OCI-LY1 (cell line): ENCODE data around the gene CACNA2D3.

Experiments used
- H2AFZ ChIP-seq: fragments of 200-600 bp; sonication (generic), shearing (Covaris generic); 2 replicates; pipeline ENCODE4 v1.6.0; 2014; ENCODE audit warnings: antibody characterized with exemption, mild to moderate bottlenecking, low read length
- H3F3A ChIP-seq: fragments of 200-600 bp; sonication (generic), shearing (Covaris generic); 2 replicates; pipeline ENCODE4 v1.6.0; 2014; ENCODE audit warnings: mild to moderate bottlenecking, antibody characterized with exemption, low read length, moderate library complexity; ENCODE audit not compliant: insufficient read depth
- H3K27ac ChIP-seq: fragments of 200-600 bp; sonication (generic); 2 replicates; pipeline ENCODE4 v1.5.1; 2014; ENCODE audit warnings: low read length, mixed run types, mild to moderate bottlenecking, low read depth; ENCODE audit not compliant: poor library complexity, severe bottlenecking
- H3K27me3 ChIP-seq: fragments of 200-600 bp; sonication (generic); 2 replicates; pipeline ENCODE4 v1.6.0; 2014; ENCODE audit warnings: antibody characterized with exemption, mild to moderate bottlenecking, low read length, moderate library complexity; ENCODE audit not compliant: insufficient read depth
- H3K36me3 ChIP-seq: fragments of 200-600 bp; sonication (generic); 2 replicates; pipeline ENCODE4 v1.6.1; 2014; ENCODE audit warnings: mild to moderate bottlenecking, antibody characterized with exemption, low read length, moderate library complexity, mixed read lengths; ENCODE audit not compliant: insufficient read depth
- H3K4me1 ChIP-seq: fragments of 200-600 bp; sonication (generic); 2 replicates; pipeline ENCODE4 v1.5.1; 2014; ENCODE audit warnings: mild to moderate bottlenecking, low read length, moderate library complexity; ENCODE audit not compliant: insufficient read depth, severe bottlenecking
- H3K4me2 ChIP-seq: fragments of 200-600 bp; sonication (generic), shearing (Covaris generic); 2 replicates; pipeline ENCODE4 v1.6.1; 2014; ENCODE audit warnings: low read length
- H3K4me3 ChIP-seq: fragments of 200-600 bp; sonication (generic); 2 replicates; pipeline ENCODE4 v1.5.1; 2014; ENCODE audit warnings: low read length, low read depth, mild to moderate bottlenecking, mixed read lengths; ENCODE audit not compliant: poor library complexity, severe bottlenecking
- H3K79me2 ChIP-seq: fragments of 200-600 bp; shearing (Covaris generic); 2 replicates; pipeline ENCODE4 v1.6.1; 2016; ENCODE audit warnings: mixed run types, low read length, mixed read lengths; ENCODE audit not compliant: insufficient read depth
- H3K9ac ChIP-seq: fragments of 200-600 bp; sonication (generic), shearing (Covaris generic); 2 replicates; pipeline ENCODE4 v1.6.1; 2014; ENCODE audit warnings: mild to moderate bottlenecking, low read length, mixed read lengths
- H3K9me2 ChIP-seq: fragments of 200-600 bp; sonication (generic), shearing (Covaris generic); 2 replicates; pipeline ENCODE4 v1.6.1; 2014; ENCODE audit warnings: low read depth, mild to moderate bottlenecking, low read length, mixed read lengths
- H3K9me3 ChIP-seq: fragments of 200-600 bp; shearing (Covaris generic); 2 replicates; pipeline ENCODE4 v1.6.1; 2014; ENCODE audit warnings: low read length, mixed read lengths
- H4K20me1 ChIP-seq: fragments of 200-600 bp; sonication (generic), shearing (Covaris generic); 2 replicates; pipeline ENCODE4 v1.6.0; 2016; ENCODE audit warnings: mild to moderate bottlenecking, low read length; ENCODE audit not compliant: insufficient read depth
- CTCF ChIP-seq: fragments of 200-600 bp; sonication (generic), shearing (Covaris generic); IDR thresholded peaks from 2 replicates; pipeline ENCODE4 v1.5.1; 2017; ENCODE audit warnings: mild to moderate bottlenecking, antibody characterized with exemption, low read length, moderate library complexity, mixed read lengths
- EZH2 ChIP-seq: fragments of 200-600 bp; sonication (generic), shearing (Covaris generic); IDR thresholded peaks from 2 replicates; pipeline ENCODE4 v1.8.0; 2017; ENCODE audit warnings: borderline replicate concordance, mixed run types, mild to moderate bottlenecking, antibody characterized with exemption, low read length, moderate library complexity, mixed read lengths

CACNA2D3 gene

GRCh38 chr3:54262541-54262940 is 140.2 kb downstream of the CACNA2D3 start:
- Histone ChIP-seq H3K27me3 (no peaks in the 10 kb centered on the region), H3K36me3 (no peaks in the 10 kb centered on the region), H3F3A (no peaks in the 10 kb centered on the region), H3K4me1 (no peaks in the 10 kb centered on the region), H4K20me1 (no peaks in the 10 kb centered on the region), H3K79me2 (no peaks in the 10 kb centered on the region), H3K9me2 (no peaks in the 10 kb centered on the region), H3K9me3 (no peaks in the 10 kb centered on the region), H3K4me2 (no peak overlapping the region), H3K27ac (no peak overlapping the region), H3K4me3 (no peak overlapping the region), H3K9ac (no peak overlapping the region), H2AFZ (no peak overlapping the region)
- TF ChIP-seq EZH2 (no peak), CTCF (no peak)

GRCh38 chr3:54262946-54263345 is 140.6 kb downstream of the CACNA2D3 start:
- H3K4me3 ChIP-seq = no peak overlapping the region
- no peaks in the 10 kb centered on the region for H3K4me1 ChIP-seq
- no peaks in the 10 kb centered on the region for H3K36me3 ChIP-seq
- TF ChIP-seq EZH2 = no peak
- no peak for TF ChIP-seq CTCF
- H4K20me1 ChIP-seq = no peaks in the 10 kb centered on the region
- H3K27ac ChIP-seq = no peak overlapping the region
- H3K4me2 ChIP-seq = no peak overlapping the region
- H3K9me3 ChIP-seq = no peaks in the 10 kb centered on the region
- H2AFZ ChIP-seq = no peak overlapping the region
- no peaks in the 10 kb centered on the region for H3K27me3 ChIP-seq
- no peak overlapping the region for H3K9ac ChIP-seq
- H3F3A ChIP-seq = no peaks in the 10 kb centered on the region
- H3K79me2 ChIP-seq = no peaks in the 10 kb centered on the region
- H3K9me2 ChIP-seq = no peaks in the 10 kb centered on the region

GRCh38 chr3:54264050-54264449 is 141.7 kb downstream of the CACNA2D3 start:
- H3F3A ChIP-seq = no peaks in the 10 kb centered on the region
- no peaks in the 10 kb centered on the region for H3K9me3 ChIP-seq
- H3K9ac ChIP-seq = no peak overlapping the region
- no peak overlapping the region for H3K4me2 ChIP-seq
- no peak overlapping the region for H2AFZ ChIP-seq
- no peaks in the 10 kb centered on the region for H3K36me3 ChIP-seq
- H3K79me2 ChIP-seq = no peaks in the 10 kb centered on the region
- no peaks in the 10 kb centered on the region for H4K20me1 ChIP-seq
- H3K4me3 ChIP-seq = no peak overlapping the region
- no peaks in the 10 kb centered on the region for H3K4me1 ChIP-seq
- TF ChIP-seq CTCF = no peak
- TF ChIP-seq EZH2 = no peak
- H3K27ac ChIP-seq = no peak overlapping the region
- H3K27me3 ChIP-seq = no peaks in the 10 kb centered on the region
- no peaks in the 10 kb centered on the region for H3K9me2 ChIP-seq
